Cardiac septum (tissue), 1 donor: ENCODE measurements around the gene NRN1. TPM values are rescaled to one million over a fixed set of nuclear protein-coding genes. Genes with fewer than 3 reads are reported as not detected.
"Not testable (repeated sequence)": the region's sequence is repeated elsewhere in the genome, so short reads cannot be mapped to it uniquely, and the experiment has no call there.

ENCODE experiments used
- DNase-seq: peaks from one replicate; pipeline ENCODE4 v3.0.0-alpha.2; 2020; ENCODE audit warnings: low spot score
- intact Hi-C: fragments of 100-400 bp; cut with DNase I; formaldehyde crosslinking; loops from one replicate; pipeline ENCODE4 v1.14.0; 2022
- long read RNA-seq: library from polyadenylated mRNA; unstranded; transcript quantifications from one replicate; pipeline ENCODE4 v2.0.0, GENCODE V29; 2021
- total RNA-seq: library from RNA; stranded (reverse); fragmentation: NEBNext Ultra II Directional; extraction: Animal tissue kit (Norgen Biotek cat#: 25700); gene quantifications from one replicate; pipeline ENCODE4 v1.2.1, GENCODE V29; 2021
- donor health status: DM: no; HTN: no; CAD: no.

Gene NRN1, protein sequence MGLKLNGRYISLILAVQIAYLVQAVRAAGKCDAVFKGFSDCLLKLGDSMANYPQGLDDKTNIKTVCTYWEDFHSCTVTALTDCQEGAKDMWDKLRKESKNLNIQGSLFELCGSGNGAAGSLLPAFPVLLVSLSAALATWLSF
- total RNA-seq: 10.4 TPM
- long read RNA-seq, transcript NRN1-201 (3 exons, 1,624 nt): major isoform, 7 of 12 reads
- long read RNA-seq, partial matches to known transcripts: 2 of 12 reads
- long read RNA-seq, other reads (novel, unspliced or antisense): 1 of 12 reads

GRCh38 chr6:6006428-6007365 is at the start of gene NRN1:
TSS of gene NRN1 (minus strand) at chr6:6006925. CDS start at chr6:6006749, 176 bp downstream.
- intact Hi-C loops: no loop called here
- no peak for DNase-seq

GRCh38 chr6:6052216-6052615 is 45.5 kb upstream of the NRN1 start:
- DNase-seq: no peak
- intact Hi-C loops: loop anchor here (10.0 kb wide), 1 partner anchor 443 kb away; no protein-coding TSS in a partner anchor

- DNase-seq: no peak
- intact Hi-C loops: no loop called here
Measured at GRCh38 chr6:6046716-6047115, 40.0 kb upstream of the NRN1 start.

GRCh38 chr6:6039946-6040509 is 33.3 kb upstream of the NRN1 start:
- intact Hi-C loops: no loop called here
- DNase-seq: no peak

- intact Hi-C loops: no loop called here
- DNase-seq: no peak
Measured at GRCh38 chr6:6037179-6037578, 30.5 kb upstream of the NRN1 start.

DNA sequence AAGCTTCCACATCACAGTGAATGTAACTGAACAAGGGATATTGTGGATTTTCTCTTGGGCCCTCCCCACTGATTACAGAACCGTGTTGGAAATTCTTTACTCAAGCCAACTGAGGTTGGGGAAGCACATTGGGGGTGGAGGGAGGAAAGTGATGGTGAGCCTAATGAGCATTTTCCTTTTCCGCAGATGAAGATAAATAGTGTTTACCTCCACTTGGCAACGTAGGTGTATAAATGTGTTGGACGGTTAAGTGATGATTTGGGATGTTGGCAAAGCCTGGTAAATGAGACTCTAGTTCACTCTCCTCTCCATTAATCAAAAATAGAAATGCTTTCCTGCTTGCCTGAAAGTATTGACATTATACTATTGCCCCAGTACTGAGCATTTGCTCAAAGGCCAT is 27.1 kb upstream of the NRN1 start:
- intact Hi-C loops: no loop called here
- DNase-seq: no peak

DNA sequence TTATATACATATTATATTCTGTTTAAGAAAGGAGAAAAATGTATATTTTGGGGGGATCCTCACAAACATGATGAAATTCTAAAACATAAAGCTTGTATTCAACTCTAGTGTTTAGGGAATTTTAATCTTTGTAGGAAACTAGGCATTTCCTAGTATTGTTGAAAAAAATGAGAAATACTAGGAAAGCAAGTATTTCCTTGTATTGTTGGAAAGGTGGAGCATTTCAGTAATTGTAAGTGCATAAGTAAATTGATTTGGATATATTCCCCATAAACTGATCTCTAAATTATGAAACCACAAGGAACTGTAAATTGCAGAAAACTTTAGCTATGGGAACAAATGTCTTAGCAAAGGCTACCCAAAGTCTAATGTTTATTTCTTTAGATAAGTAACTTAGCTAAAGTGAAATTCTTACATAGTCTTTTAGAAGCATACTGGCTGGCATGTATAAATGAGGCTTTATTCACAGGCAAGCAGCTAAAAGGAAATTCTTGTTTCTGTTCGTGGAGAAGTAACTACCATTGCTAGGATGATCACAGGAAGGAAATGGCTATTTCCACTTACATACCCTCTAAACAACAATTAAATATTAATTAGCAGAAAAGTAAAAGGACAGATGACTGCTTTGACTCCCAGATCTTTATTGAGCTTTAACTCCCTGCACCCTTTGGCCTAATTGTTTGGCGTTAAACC is 19.9 kb upstream of the NRN1 start:
- intact Hi-C loops: no loop called here
- no peak for DNase-seq

GRCh38 chr6:6025736-6026135 is 19.0 kb upstream of the NRN1 start:
- intact Hi-C loops: no loop called here
- DNase-seq: no peak

- intact Hi-C loops: no loop called here
- no peak for DNase-seq
Measured at GRCh38 chr6:6024220-6024619, 17.5 kb upstream of the NRN1 start.

DNA sequence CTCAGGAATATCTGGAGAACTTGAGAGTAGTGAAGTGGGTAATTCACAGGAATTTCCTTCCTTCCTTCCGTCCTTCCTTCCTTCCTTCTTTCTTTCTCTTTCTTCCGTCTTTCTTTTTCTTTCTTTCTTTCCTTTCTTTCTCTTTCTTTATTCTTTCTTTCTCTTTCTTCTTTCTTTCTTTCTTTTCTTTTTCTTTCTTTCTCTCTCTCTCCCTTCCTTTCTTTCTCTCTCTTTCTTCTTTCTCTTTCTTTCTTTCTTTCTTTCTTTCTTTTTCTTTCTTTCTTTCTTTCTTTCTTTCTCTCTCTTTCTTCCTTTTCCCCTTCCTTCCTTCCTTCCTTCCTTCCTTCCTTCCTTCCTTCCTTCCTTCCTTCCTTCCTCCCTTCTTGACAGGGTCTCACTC is 16.1 kb upstream of the NRN1 start:
- intact Hi-C loops, DNase-seq: not testable (repeated sequence)

- peak; percentile 90 for DNase-seq
- intact Hi-C loops: no loop called here
Measured at GRCh38 chr6:6008648-6009421, 2.1 kb upstream of the NRN1 start.

DNA sequence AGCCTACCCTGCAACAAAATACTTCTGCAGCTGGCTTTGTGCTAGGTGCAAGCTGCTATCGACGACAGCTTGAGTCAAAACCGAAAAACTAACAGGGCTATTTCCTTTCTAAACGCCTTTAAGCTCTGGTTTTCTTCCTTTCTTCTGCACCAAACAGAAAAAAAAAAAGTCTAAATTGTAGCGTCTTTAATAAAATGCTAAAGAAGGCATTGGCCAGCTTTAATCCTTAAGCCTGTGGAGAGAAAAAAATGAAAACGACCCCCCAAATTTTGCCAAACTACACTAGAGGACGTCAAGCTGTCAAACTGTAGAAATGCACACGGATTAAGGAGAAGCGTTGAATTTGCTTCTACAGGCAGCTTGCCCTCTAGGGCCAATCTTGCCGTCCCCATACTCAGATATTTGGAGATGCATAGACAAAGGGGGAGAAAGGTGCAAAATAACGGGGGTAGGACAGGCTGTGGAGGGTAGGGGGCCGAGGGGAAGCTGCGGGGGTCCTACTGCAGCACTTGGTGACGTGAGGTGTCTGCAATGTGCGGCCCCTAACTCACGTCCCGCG is 1.4 kb upstream of the NRN1 start:
- DNase-seq: no peak
- intact Hi-C loops: no loop called here

- DNase-seq: no peak
- intact Hi-C loops: no loop called here
Measured at GRCh38 chr6:6007366-6008088, 802 bp upstream of the NRN1 start.

DNA sequence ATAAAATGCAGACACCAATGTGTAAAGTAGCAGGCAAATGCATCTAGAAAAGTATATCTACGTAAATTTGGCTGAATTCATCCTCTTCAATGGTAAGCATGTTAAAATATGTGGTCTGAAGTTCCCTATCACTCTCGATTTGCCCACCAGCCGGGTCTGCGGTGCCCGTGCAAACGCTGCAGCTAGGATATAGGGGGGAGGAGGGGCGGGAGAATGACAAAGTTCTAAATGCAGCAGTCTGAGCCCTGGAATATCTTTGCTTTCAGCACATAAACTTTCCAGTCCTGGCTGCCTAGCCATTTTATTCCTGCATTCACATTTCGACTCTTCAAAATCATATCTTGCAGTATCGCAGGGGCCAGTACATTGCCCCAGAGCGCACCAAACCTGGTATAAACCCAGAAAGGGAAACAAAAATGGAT is 708 bp downstream of the NRN1 start:
- intact Hi-C loops: no loop called here
- no peak for DNase-seq

GRCh38 chr6:6005051-6006005 is 1.4 kb downstream of the NRN1 start:
- no peak for DNase-seq
- intact Hi-C loops: no loop called here

DNA sequence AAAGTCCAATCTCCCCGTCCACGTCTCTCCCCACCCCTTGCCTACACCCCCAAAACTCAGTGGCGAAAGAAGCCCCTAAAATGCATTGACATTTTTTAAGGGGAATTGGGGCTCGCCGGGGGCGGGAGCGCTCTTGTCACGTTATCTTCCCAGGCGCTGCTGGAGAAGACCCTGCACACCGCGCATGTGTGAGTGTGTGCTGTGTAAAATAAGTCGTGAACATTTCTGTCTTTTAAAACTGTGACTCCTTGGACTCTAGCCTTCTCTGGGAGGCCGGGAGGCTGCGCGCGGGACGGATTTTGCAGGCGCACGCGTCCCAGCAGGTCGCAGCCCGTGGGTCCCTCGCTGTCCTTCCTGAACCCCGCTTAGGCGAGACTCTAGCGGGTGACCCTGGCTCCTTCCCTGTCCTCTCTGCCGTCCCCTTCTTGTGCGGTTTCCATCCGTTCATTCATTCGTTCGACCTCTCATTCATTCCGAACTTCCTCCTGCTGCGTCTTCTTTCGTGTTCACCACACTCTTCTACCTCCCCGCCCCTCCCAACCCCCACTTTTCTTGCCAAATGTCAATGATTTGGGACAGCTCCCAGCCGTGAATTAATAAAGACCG is 2.2 kb downstream of the NRN1 start:
- no peak for DNase-seq
- intact Hi-C loops: no loop called here
